Astrocyte of the spinal cord (primary cell): ENCODE measurements around the gene PRTG.

Experiments
- DNase-seq: peaks from one replicate; pipeline ENCODE4 v3.0.0; 2011; ENCODE audit warnings: low read depth, low spot score
- H3K4me3 ChIP-seq: 2 replicates; pipeline ENCODE4 v1.5.1; 2011; ENCODE audit warnings: low read depth, mild to moderate bottlenecking, low read length, moderate library complexity
- in situ Hi-C: cut with HindIII; loops from 2 replicates; pipeline ENCODE4 v1.10.0; 2017; ENCODE audit warnings: low sequenced_read_pairs
- TF ChIP-seq, protein P1 (sequence below): IDR thresholded peaks from 2 replicates; pipeline ENCODE4 v1.5.1; 2012; ENCODE audit warnings: low read depth, mild to moderate bottlenecking, low read length, inconsistent platforms

PRTG gene

DNA sequence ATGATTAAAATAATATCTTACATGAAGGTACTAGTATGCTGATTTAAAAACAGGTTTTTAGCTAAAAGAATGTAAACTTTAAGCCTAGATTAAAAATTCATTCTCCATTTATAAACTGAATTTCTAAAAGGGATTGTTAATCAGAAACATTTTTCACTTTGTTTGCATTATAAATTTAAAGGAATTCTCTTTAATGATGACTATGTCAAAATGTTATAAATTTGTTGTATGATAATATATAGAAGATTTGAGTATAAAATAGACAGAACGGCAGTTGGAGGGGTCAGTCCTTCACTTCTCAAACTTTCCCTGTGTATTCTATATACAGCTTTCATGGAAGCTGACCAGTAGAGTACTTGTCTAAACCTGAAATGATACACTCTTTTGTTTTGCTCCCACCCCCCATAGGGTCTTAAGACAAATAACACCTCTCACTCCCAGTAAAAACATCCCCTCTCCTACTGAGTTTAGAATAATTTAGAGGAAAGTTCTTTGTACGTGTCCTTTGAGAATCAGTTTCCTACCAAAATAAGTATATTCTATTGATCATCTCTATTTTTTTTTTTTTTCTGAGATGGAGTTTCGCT lies 90.0 kb downstream of the PRTG start:
- H3K4me3 ChIP-seq: no peak overlapping the region
- TF ChIP-seq, protein P1, sequence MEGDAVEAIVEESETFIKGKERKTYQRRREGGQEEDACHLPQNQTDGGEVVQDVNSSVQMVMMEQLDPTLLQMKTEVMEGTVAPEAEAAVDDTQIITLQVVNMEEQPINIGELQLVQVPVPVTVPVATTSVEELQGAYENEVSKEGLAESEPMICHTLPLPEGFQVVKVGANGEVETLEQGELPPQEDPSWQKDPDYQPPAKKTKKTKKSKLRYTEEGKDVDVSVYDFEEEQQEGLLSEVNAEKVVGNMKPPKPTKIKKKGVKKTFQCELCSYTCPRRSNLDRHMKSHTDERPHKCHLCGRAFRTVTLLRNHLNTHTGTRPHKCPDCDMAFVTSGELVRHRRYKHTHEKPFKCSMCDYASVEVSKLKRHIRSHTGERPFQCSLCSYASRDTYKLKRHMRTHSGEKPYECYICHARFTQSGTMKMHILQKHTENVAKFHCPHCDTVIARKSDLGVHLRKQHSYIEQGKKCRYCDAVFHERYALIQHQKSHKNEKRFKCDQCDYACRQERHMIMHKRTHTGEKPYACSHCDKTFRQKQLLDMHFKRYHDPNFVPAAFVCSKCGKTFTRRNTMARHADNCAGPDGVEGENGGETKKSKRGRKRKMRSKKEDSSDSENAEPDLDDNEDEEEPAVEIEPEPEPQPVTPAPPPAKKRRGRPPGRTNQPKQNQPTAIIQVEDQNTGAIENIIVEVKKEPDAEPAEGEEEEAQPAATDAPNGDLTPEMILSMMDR: no peak
- in situ Hi-C loops: no loop called here
- no peak for DNase-seq

DNA sequence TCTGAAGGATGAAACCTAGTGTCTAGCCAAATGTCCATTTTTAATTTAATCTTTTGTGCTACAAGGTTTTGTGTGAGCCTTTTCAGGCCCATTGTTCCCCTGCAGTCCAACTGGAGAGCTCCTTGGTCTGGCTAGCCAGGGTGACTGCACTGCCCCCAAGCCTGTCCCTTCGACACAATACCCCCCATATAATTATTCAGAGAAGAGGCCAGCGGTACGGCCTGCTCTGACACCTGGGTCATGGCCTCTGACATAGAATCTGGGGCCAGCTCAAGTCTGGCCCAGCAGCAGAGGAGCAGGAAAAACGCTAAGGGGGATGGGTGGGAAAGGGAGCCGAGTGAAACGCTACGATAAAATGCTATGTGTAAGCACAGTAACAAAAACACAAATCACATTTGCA lies 90.6 kb downstream of the PRTG start:
- TF ChIP-seq, protein P1: no peak
- in situ Hi-C loops: no loop called here
- no peak for DNase-seq
- no peak overlapping the region for H3K4me3 ChIP-seq

DNA sequence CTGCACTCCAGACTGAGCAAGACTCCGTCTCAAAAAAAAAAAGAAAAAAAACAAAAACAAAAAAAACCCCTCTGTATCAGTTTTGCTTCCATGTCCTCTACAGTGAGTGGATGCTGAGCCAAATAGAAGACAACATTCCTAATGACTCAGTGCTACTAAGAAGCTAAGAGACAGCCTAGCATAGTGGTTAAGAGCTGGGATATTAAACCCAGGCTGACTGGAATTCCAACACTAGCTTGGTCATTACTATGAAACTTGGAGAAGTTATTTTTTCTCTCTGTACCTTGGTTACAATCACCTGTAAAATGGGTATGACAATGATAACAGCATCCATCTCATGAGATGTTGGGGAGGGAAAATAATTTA lies 93.9 kb downstream of the PRTG start:
- TF ChIP-seq, protein P1: no peak
- H3K4me3 ChIP-seq: no peak overlapping the region
- DNase-seq: peak; percentile 67
- in situ Hi-C loops: no loop called here

DNA sequence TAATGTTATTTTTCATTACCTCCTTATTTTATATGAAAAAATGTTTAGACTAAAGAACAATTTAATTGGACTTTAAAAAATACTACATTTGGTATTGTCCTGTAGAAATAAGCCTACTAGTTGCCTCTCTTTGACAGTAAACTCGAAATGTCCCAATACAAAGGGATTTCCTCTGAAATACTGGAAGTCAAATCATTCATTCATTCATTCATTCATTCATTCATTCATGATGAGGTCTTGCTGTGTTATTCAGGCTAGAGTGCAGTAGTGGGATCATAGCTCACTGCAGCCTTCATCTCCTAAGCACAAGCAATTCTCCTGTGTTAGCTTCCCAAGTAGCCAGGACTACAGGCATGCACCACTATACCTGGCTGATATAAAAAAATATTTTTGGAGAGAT lies 104.2 kb downstream of the PRTG start:
- in situ Hi-C loops: no loop called here

DNA sequence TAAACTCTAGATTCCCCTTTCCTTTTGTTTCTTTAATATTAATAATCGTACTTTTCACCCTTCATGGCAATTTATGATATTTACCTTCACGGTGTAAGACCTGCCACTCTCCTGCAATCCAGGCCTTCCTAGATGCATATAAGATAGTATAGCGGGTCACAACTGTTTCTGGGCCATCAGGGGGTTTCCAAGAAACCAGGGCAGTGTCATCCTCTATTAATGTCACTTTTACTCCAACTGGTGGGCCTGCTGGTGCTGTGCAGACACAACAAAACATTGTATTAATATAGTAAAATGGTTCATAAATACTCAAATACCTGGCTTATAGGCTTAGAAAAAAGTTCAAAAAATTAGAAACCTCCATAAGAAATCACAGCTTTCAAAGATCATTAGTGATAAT lies 105.9 kb downstream of the PRTG start:
- DNase-seq: no peak
- no peak overlapping the region for H3K4me3 ChIP-seq
- in situ Hi-C loops: no loop called here

More for the DNA sequence above, 104.2 kb downstream of the PRTG start:
- TF ChIP-seq, protein P1: no peak
- no peak for DNase-seq
- H3K4me3 ChIP-seq: no peak overlapping the region

DNA sequence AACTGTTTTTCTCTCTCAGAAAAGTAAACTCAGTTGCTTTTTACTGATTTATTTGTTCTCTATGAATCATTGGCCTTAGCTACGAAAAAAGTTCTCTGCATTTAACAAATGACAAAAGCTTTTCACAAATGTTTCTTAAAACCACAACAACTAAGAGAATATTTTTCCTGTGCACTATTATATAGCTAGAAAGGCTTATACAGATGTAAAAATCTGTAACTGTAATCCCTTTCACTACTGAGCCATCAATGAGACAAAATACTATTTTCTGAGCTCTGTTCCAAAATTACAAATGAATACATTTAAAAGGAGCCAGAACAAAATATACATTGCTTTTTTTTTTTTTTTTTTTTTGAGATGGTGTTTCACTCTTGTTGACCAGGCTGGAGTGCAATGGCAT lies 109.2 kb downstream of the PRTG start:
- in situ Hi-C loops: no loop called here
- H3K4me3 ChIP-seq: no peak overlapping the region
- DNase-seq: no peak
- TF ChIP-seq, protein P1: no peak

More for the DNA sequence above, 105.9 kb downstream of the PRTG start:
- TF ChIP-seq, protein P1: no peak

DNA sequence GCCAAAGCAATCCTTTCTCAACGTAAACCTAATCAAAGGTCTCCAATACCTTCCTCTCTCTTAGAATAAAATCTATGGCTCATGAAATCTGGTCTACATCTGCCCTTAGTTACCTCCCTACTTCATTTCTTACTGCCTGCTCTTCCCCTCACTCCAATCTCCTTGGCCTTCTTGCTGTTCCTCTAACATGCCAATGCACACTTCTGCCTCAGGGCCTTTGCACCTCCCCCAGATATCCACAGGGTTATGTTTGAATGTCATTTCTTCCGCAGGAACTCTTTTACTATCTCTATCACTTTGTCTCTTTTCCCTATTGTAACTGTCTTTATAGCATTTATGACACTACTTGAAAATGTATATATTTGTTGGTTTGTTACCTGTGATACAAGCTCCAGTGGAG lies 110.5 kb downstream of the PRTG start:
- TF ChIP-seq, protein P1: no peak

More for the DNA sequence above, 110.5 kb downstream of the PRTG start:
- H3K4me3 ChIP-seq: no peak overlapping the region
- in situ Hi-C loops: no loop called here
- DNase-seq: no peak
